Caco-2 (cell line): ENCODE results near the gene MYO15A. TPM values are rescaled to one million over a fixed set of nuclear protein-coding genes. Genes with fewer than 3 reads are reported as not detected.

Experiments
- BruUV-seq: library from RNA; stranded (reverse); fragments of 400-500 nt; replicated peaks from 2 replicates; lab custom pipeline; 2021; lab: Mats Ljungman, UMichigan
- CTCF ChIA-PET: fragments of 300-600 bp; sonication (Branson Sonifier 250); formaldehyde crosslinking; loops from one replicate; lab custom pipeline; 2022; ENCODE audit warnings: antibody characterized with exemption; lab: Charles Lee
- POLR2A ChIA-PET: fragments of 300-600 bp; sonication (Branson Sonifier 250); formaldehyde crosslinking; loops from one replicate; lab custom pipeline; 2022; ENCODE audit warnings: antibody characterized with exemption; lab: Charles Lee
- DNase-seq, 2 experiments: peaks; one replicate each; pipeline versions ENCODE4 v3.0.0 to v3.0.0-alpha.2; 2020 to 2022
- H3K27me3 ChIP-seq: replicated peaks from 2 replicates; pipeline ENCODE4 v1.6.0; 2011; ENCODE audit warnings: low read length; ENCODE audit not compliant: control insufficient read depth, insufficient read depth
- H3K36me3 ChIP-seq: 2 replicates; pipeline ENCODE4 v1.5.1; 2011; ENCODE audit warnings: low read length; ENCODE audit not compliant: control insufficient read depth, insufficient read depth
- H3K4me1 ChIP-seq: fragments of 250-450 bp; sonication (Bioruptor Pico); 2 replicates; pipeline ENCODE4 v1.5.1; 2020; ENCODE audit warnings: mild to moderate bottlenecking
- H3K4me3 ChIP-seq: 2 replicates; pipeline ENCODE4 v1.5.1; 2011; ENCODE audit warnings: low read depth, mild to moderate bottlenecking, control low read depth, low read length
- H3K9me3 ChIP-seq: fragments of 250-450 bp; sonication (Bioruptor Pico); 2 replicates; pipeline ENCODE4 v1.5.1; 2020; ENCODE audit warnings: mild to moderate bottlenecking, moderate library complexity
- H3K27ac Mint-ChIP-seq: one replicate; pipeline ENCODE4 v1.8.0; 2022; ENCODE audit warnings: mixed read lengths; ENCODE audit not compliant: unreplicated experiment
- H3K27me3 Mint-ChIP-seq: one replicate; pipeline ENCODE4 v1.8.0; 2022; ENCODE audit warnings: mixed read lengths; ENCODE audit not compliant: insufficient read depth, unreplicated experiment
- H3K36me3 Mint-ChIP-seq: one replicate; pipeline ENCODE4 v1.8.0; 2022; ENCODE audit warnings: mild to moderate bottlenecking, mixed read lengths; ENCODE audit not compliant: insufficient read depth, unreplicated experiment
- H3K4me1 Mint-ChIP-seq: one replicate; pipeline ENCODE4 v1.8.0; 2022; ENCODE audit warnings: low read depth, mixed read lengths; ENCODE audit not compliant: unreplicated experiment
- H3K4me3 Mint-ChIP-seq: one replicate; pipeline ENCODE4 v1.8.0; 2022; ENCODE audit warnings: mild to moderate bottlenecking, moderate library complexity, mixed read lengths; ENCODE audit not compliant: unreplicated experiment
- H3K9me3 Mint-ChIP-seq: one replicate; pipeline ENCODE4 v1.8.0; 2022; ENCODE audit warnings: mixed read lengths; ENCODE audit not compliant: unreplicated experiment
- CTCF ChIP-seq, 2 experiments: fragments of 200-600 bp in 1 of 2; IDR thresholded peaks; 1 replicate in 1 of 2; 2 replicates in 1 of 2; pipeline versions ENCODE4 v1.5.1 to v1.8.0; 2011 to 2022; ENCODE audit warnings: antibody characterized with exemption in 1 of 2, control low read depth in 1 of 2, inconsistent platforms in 1 of 2, low read depth in 1 of 2, low read length in 1 of 2, mild to moderate bottlenecking in 1 of 2, moderate library complexity in 1 of 2; ENCODE audit not compliant: insufficient read depth in 1 of 2, severe bottlenecking in 1 of 2, unreplicated experiment in 1 of 2
- intact Hi-C: fragments of 100-400 bp; cut with micrococcal nuclease; formaldehyde crosslinking; loops from one replicate; pipeline ENCODE4 v1.10.0; 2022; ENCODE audit not compliant: unreplicated experiment
- total RNA-seq: library from RNA; stranded (reverse); gene quantifications from 2 replicates; pipeline ENCODE4 v1.2.3, GENCODE V29; 2022

MYO15A gene
- total RNA-seq, 1 experiment from 2014 or later, result not detected

GRCh38 chr17:18218756-18219415 is 110.3 kb downstream of the MYO15A start:
- ChIA-PET CTCF (interaction anchor here (1.0 to 1.3 kb wide), 2 partner anchors 16 to 76 kb away, joined by 3 read pairs; no protein-coding TSS in a partner anchor), POLR2A (no interaction called here)
- TF ChIP-seq CTCF (IDR thresholded peaks at IDR 0.05; ENCODE audit: insufficient read depth in 1 of 2, low read depth in 1 of 2, low read length in 1 of 2, severe bottlenecking in 1 of 2, unreplicated experiment in 1 of 2), result no peak
- Histone ChIP-seq H3K27me3 (no peaks in the 10 kb centered on the region), H3K36me3 (no peaks in the 10 kb centered on the region), H3K9me3 (no peaks in the 10 kb centered on the region), H3K4me3 (no peak overlapping the region), H3K4me1 (no peaks in the 10 kb centered on the region)
- intact Hi-C loops, result no loop called here
- Mint-ChIP-seq H3K4me1 (no peaks in the 10 kb centered on the region), H3K27me3 (no peaks in the 10 kb centered on the region), H3K27ac (no peak overlapping the region), H3K9me3 (no peaks in the 10 kb centered on the region), H3K4me3 (no peak overlapping the region), H3K36me3 (no peaks in the 10 kb centered on the region)
- BruUV-seq, result no TSS peak
- DNase-seq, result no peak

DNA sequence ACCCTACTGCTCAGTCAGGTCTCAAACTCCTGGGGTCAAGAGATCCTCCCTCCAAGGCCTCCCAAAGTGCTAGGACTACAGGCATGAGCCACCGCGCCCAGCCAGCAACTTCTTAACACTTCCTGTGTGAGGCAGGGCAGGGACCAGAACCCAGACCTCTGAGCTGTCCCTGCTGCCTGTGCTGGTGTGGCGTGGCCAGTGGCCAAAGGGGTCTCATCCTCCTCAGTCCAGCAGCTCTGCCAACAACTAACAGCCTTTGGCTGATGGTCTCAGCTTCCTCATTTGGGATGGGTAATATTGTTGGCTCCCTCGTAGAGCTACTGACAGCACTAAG is 115.5 kb downstream of the MYO15A start:
- Mint-ChIP-seq H3K27ac (no peak overlapping the region), H3K4me3 (no peak overlapping the region), H3K9me3 (no peaks in the 10 kb centered on the region), H3K36me3 (peaks cover 6% of the 10 kb centered on the region), H3K4me1 (peaks cover 21% of the 10 kb centered on the region), H3K27me3 (no peaks in the 10 kb centered on the region)
- no peaks in the 10 kb centered on the region for H3K9me3 ChIP-seq
- no peak overlapping the region for H3K4me3 ChIP-seq
- BruUV-seq, result no TSS peak
- ChIA-PET POLR2A (interaction anchor here (0.6 kb wide), 2 partner anchors 46 to 140 kb away, joined by 3 to 4 read pairs; no protein-coding TSS in a partner anchor), CTCF (no interaction called here)
- intact Hi-C loops, result loop anchor here (2.0 kb wide), 1 partner anchor 41 kb away; the partner anchor contains the start of gene ALKBH5
- H3K4me1 ChIP-seq, result peaks cover 21% of the 10 kb centered on the region
- no peak for TF ChIP-seq CTCF (IDR thresholded peaks at IDR 0.05; ENCODE audit: insufficient read depth in 1 of 2, low read depth in 1 of 2, low read length in 1 of 2, severe bottlenecking in 1 of 2, unreplicated experiment in 1 of 2)
- no peaks in the 10 kb centered on the region for H3K36me3 ChIP-seq
- H3K27me3 ChIP-seq, result no peaks in the 10 kb centered on the region
- no peak for DNase-seq

GRCh38 chr17:18224387-18225120 is 116.0 kb downstream of the MYO15A start:
- no peak for TF ChIP-seq CTCF (IDR thresholded peaks at IDR 0.05; ENCODE audit: insufficient read depth in 1 of 2, low read depth in 1 of 2, low read length in 1 of 2, severe bottlenecking in 1 of 2, unreplicated experiment in 1 of 2)
- intact Hi-C loops, result loop anchor here (2.0 kb wide), 1 partner anchor 42 kb away; the partner anchor contains the start of gene ALKBH5
- Histone ChIP-seq H3K36me3 (no peaks in the 10 kb centered on the region), H3K9me3 (no peaks in the 10 kb centered on the region), H3K27me3 (no peaks in the 10 kb centered on the region), H3K4me1 (peaks cover 21% of the 10 kb centered on the region), H3K4me3 (peak overlapping the region; percentile 32)
- POLR2A ChIA-PET, result interaction anchor here (0.6 kb wide), 2 partner anchors 47 to 140 kb away, joined by 3 to 4 read pairs; no protein-coding TSS in a partner anchor
- BruUV-seq, result no TSS peak
- no peak for DNase-seq
- Mint-ChIP-seq H3K4me1 (peaks cover 21% of the 10 kb centered on the region), H3K27ac (peak overlapping the region; percentile 80), H3K27me3 (no peaks in the 10 kb centered on the region), H3K36me3 (peaks cover 6% of the 10 kb centered on the region), H3K4me3 (peak overlapping the region; percentile 99), H3K9me3 (no peaks in the 10 kb centered on the region)
- CTCF ChIA-PET, result no interaction called here
